GM11168 (cell line): Measurements from ENCODE around the gene GLIS1.

Experiments
- in situ Hi-C: fragments of 300-500 bp; cut with MboI; formaldehyde crosslinking; loops from one replicate; pipeline ENCODE4 v1.12.0; 2022; ENCODE audit warnings: low sequenced_read_pairs; ENCODE audit not compliant: unreplicated experiment

The GLIS1 gene

GRCh38 chr1:53604291-53604919, 134.6 kb downstream of the GLIS1 start:
- in situ Hi-C loops: no loop called here

DNA sequence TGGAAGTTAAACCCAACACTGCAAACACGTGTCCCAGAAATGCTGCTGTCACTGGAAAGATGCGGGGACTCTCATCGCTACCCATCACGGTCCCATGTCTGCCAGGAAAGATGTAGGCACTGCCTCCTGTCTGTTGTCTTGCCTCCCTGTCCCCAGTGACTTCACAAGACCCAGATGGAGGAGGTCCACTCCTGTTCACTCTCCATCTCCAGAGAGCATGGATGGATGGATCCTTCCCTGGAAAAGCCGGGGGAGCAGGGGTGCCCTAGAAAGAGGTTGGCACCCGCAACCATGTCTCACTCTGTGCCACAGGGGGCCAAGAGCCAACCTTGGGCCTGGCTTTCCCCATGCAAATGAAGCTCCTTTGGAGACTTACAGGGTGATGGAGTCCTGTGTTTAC, 135.5 kb downstream of the GLIS1 start:
- in situ Hi-C loops: no loop called here

GRCh38 chr1:53601867-53602775, 136.8 kb downstream of the GLIS1 start:
- in situ Hi-C loops: no loop called here

GRCh38 chr1:53601031-53601745, 137.8 kb downstream of the GLIS1 start:
- in situ Hi-C loops: no loop called here

GRCh38 chr1:53600561-53600960, 138.4 kb downstream of the GLIS1 start:
- in situ Hi-C loops: no loop called here

GRCh38 chr1:53600001-53600400, 139.0 kb downstream of the GLIS1 start:
- in situ Hi-C loops: no loop called here

GRCh38 chr1:53599481-53599880, 139.5 kb downstream of the GLIS1 start:
- in situ Hi-C loops: no loop called here

DNA sequence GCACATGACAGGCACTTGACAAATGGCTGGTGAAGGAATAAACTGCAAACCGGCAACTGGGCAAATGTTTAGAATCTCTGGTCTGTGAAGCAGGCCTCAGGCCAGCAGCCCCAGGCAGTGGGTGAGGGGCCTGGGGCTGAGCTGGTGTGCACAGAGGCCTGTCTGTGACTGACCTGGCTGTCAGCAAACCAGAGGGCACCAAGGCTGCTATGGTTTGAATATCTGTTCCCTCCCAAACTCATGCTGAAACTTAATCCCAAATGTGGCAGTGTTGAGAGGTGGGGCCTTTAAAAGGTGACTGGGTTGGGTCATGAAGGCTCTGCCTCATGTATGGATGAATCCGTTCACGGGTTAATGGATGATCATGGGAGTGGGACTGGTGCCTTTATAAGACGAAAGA, 140.0 kb downstream of the GLIS1 start:
- in situ Hi-C loops: no loop called here

DNA sequence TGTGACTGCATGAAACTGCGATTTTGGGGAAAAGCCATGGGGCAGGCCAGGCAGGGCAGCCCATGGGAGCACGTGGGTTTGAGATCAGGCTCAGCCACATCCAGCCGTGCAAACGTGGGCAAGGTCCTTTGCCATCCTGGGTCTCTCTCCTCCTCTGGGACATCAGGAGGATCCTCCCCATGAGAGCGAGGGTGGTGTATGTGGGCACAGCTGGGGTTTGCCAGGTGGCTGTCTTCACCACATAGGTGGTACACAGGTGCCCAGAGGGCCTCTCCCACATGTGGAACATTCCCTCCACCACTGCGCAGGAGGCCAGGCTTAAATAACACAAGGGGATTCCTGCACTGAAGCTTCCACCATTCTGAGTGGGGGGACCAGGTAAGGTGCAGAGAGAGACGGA, 143.1 kb downstream of the GLIS1 start:
- in situ Hi-C loops: no loop called here

GRCh38 chr1:53594391-53595180, 144.4 kb downstream of the GLIS1 start:
- in situ Hi-C loops: no loop called here

GRCh38 chr1:53593758-53594380, 145.1 kb downstream of the GLIS1 start:
- in situ Hi-C loops: no loop called here

GRCh38 chr1:53592985-53593757, 145.8 kb downstream of the GLIS1 start:
- in situ Hi-C loops: no loop called here

GRCh38 chr1:53592521-53592982, 146.4 kb downstream of the GLIS1 start:
- in situ Hi-C loops: no loop called here

DNA sequence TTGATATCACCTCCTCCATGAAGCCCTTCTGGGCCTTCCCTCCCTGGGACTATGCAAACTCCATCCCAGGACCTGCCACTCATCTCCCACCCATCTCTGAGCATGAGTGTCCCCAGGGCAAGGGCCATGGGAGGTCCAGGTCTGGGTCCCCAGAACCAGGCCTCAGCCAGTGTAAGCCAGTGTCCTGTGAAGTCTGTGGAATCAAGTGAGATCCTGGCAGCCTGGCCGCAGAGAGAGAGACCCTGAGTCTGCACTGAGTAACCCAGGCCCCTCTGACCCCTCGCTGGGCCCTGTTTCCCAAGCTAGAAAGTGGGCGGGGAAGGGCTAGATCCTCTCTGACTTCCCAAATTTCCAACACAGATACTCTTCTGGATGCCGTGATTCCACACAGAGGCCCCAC, 147.0 kb downstream of the GLIS1 start:
- in situ Hi-C loops: no loop called here

DNA sequence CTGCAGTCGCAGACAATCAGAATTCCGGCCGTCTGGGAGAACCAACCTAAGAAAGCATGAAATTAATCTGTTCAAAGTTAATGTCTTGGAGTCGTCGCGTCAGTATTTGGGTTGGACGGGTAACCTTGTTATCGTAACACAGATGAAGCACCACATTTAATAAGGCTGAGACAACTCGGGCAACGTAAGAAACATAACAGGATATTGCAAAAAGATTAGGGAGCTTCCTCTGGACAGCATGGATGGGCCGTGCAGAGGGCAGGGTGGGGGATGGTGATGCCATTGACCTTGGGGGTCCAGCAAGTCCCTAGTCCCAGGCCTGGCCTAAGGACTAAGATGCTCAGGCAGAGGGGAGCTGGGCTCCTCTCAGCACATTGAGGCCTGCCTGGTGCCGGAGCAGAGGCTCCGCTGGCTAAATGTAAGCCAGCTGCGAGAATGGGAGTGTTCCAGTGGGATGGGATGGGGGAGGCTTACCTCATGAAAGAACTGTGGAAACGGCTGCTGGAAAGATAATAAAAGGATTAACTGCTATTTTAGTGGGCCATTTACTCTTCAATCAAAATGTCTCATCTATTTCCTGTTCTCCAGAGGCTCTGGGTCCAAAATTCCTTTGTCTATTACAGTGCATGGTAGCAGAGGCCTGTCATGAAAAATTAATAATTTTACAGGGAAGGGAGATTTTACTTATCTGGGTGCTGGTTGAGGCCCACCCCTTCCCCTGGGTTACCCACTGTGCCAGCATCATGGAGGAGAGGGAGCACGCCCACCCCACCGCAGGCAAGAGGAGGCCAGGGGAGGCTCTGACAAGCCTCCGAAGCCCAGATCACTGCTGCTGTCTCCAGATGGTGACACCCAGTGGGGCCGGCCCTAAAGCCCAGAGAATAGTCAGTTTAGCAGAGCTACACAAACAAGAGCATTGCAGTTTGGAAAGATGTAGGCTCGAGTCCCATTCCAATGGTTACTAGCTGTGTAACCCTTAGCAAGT, 148.1 kb downstream of the GLIS1 start:
- in situ Hi-C loops: no loop called here

GRCh38 chr1:53590104-53590503, 148.9 kb downstream of the GLIS1 start:
- in situ Hi-C loops: no loop called here

GRCh38 chr1:53589043-53589887, 149.7 kb downstream of the GLIS1 start:
- in situ Hi-C loops: no loop called here
